AG04449 (cell line): ENCODE data around the gene CDC45.

Experiments used
- CTCF ChIA-PET: fragments of 350-600 bp; formaldehyde crosslinking; extraction: SDS; loops from one replicate; lab custom pipeline; 2021; ENCODE audit warnings: antibody characterized with exemption; lab: Yijun Ruan, JAX
- POLR2A ChIA-PET: fragments of 400-600, 350-600 bp; formaldehyde crosslinking; extraction: SDS; loops from one replicate; lab custom pipeline; 2020; ENCODE audit warnings: antibody characterized with exemption, inconsistent platforms; lab: Yijun Ruan, JAX
- DNase-seq: peaks from one replicate; pipeline ENCODE4 v3.0.0-alpha.2; 2010; ENCODE audit warnings: low read depth, low spot score
- H3K4me3 ChIP-seq: 2 replicates; pipeline ENCODE4 v1.5.1; 2011; ENCODE audit warnings: low read depth, mild to moderate bottlenecking, control low read depth, low read length
- TF ChIP-seq, protein P1 (sequence below): IDR thresholded peaks from one replicate; pipeline ENCODE4 v1.5.1; 2011; ENCODE audit warnings: mild to moderate bottlenecking, moderate library complexity, low read length, control low read depth, inconsistent platforms; ENCODE audit not compliant: insufficient read depth; ENCODE audit errors: missing control alignments

Gene CDC45

GRCh38 chr22:19536564-19536963 lies 56.8 kb downstream of the CDC45 start:
- POLR2A ChIA-PET, result no interaction called here
- TF ChIP-seq, protein P1, sequence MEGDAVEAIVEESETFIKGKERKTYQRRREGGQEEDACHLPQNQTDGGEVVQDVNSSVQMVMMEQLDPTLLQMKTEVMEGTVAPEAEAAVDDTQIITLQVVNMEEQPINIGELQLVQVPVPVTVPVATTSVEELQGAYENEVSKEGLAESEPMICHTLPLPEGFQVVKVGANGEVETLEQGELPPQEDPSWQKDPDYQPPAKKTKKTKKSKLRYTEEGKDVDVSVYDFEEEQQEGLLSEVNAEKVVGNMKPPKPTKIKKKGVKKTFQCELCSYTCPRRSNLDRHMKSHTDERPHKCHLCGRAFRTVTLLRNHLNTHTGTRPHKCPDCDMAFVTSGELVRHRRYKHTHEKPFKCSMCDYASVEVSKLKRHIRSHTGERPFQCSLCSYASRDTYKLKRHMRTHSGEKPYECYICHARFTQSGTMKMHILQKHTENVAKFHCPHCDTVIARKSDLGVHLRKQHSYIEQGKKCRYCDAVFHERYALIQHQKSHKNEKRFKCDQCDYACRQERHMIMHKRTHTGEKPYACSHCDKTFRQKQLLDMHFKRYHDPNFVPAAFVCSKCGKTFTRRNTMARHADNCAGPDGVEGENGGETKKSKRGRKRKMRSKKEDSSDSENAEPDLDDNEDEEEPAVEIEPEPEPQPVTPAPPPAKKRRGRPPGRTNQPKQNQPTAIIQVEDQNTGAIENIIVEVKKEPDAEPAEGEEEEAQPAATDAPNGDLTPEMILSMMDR, result no peak
- CTCF ChIA-PET, result interaction anchor here (1.3 kb wide), 1 partner anchor 93 kb away, joined by 4 read pairs; no protein-coding TSS in a partner anchor
- H3K4me3 ChIP-seq, result no peak overlapping the region
- DNase-seq, result no peak

DNA sequence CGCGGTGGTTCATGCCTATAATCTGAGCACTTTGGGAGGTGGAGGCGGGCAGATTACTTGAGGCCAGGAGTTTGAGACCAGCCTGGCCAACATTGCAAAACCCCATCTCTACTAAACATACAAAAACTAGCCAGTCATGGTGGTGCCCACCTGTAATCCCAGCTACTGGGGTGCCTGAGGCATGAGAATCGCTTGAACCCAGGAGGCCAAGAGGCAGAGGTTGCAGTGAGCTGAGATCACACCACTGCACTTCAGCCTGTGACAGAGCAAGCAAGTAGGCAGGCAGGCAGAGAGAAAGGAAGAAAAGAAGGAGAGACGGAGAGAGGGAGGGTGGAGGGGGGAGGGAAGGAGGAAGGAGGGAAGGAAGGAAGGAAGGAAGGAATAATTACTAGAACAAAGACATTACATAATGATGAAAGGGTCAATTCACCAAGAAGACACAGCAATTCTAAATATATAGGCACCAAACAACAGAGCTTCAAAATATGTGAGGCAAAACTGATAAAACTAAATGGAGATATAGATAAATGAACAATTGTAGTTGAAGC lies 58.3 kb downstream of the CDC45 start:
- H3K4me3 ChIP-seq, result no peak overlapping the region
- ChIA-PET CTCF (no interaction called here), POLR2A (no interaction called here)
- TF ChIP-seq, protein P1, result no peak
- DNase-seq, result no peak

DNA sequence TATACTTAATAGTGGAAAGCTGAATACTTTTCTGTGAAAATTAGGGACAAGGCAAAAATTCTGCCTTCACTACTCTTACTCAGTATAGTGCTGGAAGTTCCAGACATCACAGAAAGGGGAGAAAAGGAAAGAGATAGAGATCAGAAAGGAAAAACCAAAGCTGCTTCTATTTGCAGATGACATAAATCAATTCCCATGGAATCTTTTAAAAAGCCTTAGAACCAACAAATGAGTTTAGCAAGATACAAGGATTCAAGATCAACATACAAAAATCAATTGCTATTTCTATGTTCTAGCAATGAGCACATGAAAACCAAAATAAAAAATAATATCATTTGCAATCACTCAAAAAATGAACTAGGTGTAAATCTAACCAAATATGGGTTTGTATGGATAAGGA lies 60.7 kb downstream of the CDC45 start:
- DNase-seq, result no peak
- POLR2A ChIA-PET, result no interaction called here
- TF ChIP-seq, protein P1, result no peak
- CTCF ChIA-PET, result no interaction called here
- no peak overlapping the region for H3K4me3 ChIP-seq

DNA sequence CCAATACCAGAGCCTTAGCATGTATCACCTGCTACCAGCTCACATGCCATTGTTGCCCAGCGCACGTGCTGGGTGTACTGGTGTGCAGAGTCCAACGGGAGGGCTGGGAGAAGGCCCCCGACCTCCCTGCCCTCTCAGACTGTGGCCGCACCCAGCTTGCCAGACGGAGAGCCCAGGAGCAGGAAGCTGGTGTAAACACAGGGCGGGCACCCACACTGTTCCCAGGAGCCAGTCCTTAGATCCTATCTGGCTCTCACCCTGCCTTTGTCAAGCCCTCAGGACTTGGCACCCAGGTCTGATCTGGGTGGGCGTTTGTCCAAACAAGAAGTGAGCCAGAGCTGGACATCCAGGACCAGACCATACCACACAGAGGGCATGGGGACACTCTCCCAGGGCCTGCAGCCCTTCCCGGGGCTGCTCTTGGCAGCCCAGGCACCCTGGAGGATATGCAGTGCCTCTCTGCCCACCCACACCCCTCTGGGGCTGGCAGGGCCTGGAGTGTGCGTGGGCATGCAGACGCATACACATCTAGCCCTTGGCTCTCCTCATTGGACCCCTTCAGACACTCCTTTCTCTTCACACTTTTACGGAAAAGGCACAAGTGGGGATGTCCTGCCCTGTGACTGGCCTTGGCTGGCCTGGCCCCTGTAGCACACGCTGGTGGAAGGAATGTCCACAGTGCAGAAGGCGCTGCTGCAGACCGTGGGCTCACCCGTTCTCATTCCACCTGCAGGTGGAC lies 64.4 kb downstream of the CDC45 start:
- no peak overlapping the region for H3K4me3 ChIP-seq
- TF ChIP-seq, protein P1, result no peak
- CTCF ChIA-PET, result no interaction called here
- POLR2A ChIA-PET, result no interaction called here
- no peak for DNase-seq

GRCh38 chr22:19545935-19546207 lies 66.2 kb downstream of the CDC45 start:
- ChIA-PET CTCF (no interaction called here), POLR2A (no interaction called here)
- TF ChIP-seq, protein P1, result no peak
- DNase-seq, result no peak
- H3K4me3 ChIP-seq, result no peak overlapping the region

- POLR2A ChIA-PET, result interaction anchor here (0.5 kb wide), 1 partner anchor 179 kb away, joined by 3 read pairs; no protein-coding TSS in a partner anchor
- no peak overlapping the region for H3K4me3 ChIP-seq
- CTCF ChIA-PET, result no interaction called here
- DNase-seq, result no peak
- TF ChIP-seq, protein P1, result no peak
Measured at GRCh38 chr22:19546680-19547079, 67.0 kb downstream of the CDC45 start.
